HG02840 (cell line): ENCODE results near the gene ZSCAN30.

ENCODE experiments used
- ATAC-seq: cut with Tn5 transposase; IDR thresholded peaks from one replicate; pipeline ENCODE4 v1.9.1; 2021; ENCODE audit warnings: mild to moderate bottlenecking, moderate library complexity, moderate number of reproducible peaks; ENCODE audit not compliant: unreplicated experiment, low FRiP score

The ZSCAN30 gene

GRCh38 chr18:35283923-35284794 is 5.9 kb downstream of the ZSCAN30 start:
- no peak for ATAC-seq

- no peak for ATAC-seq
Observed at GRCh38 chr18:35282353-35282752, 7.7 kb downstream of the ZSCAN30 start.

GRCh38 chr18:35278969-35279368 is 11.1 kb downstream of the ZSCAN30 start:
- no peak for ATAC-seq

GRCh38 chr18:35278085-35278484 is 11.9 kb downstream of the ZSCAN30 start:
- ATAC-seq: no peak

GRCh38 chr18:35277633-35278032 is 12.4 kb downstream of the ZSCAN30 start:
- no peak for ATAC-seq

GRCh38 chr18:35276267-35276666 is 13.8 kb downstream of the ZSCAN30 start:
- ATAC-seq: no peak

GRCh38 chr18:35271656-35272055 is 18.4 kb downstream of the ZSCAN30 start:
- no peak for ATAC-seq

GRCh38 chr18:35268821-35269220 is 21.2 kb downstream of the ZSCAN30 start:
- no peak for ATAC-seq

GRCh38 chr18:35267809-35268208 is 22.2 kb downstream of the ZSCAN30 start:
- no peak for ATAC-seq

- peak; percentile 77 for ATAC-seq
Observed at GRCh38 chr18:35267161-35267651, 22.8 kb downstream of the ZSCAN30 start.

- no peak for ATAC-seq
Observed at GRCh38 chr18:35264409-35264808, 25.6 kb downstream of the ZSCAN30 start.

GRCh38 chr18:35256947-35257346 is 33.1 kb downstream of the ZSCAN30 start:
- no peak for ATAC-seq

- no peak for ATAC-seq
Observed at GRCh38 chr18:35253655-35254287, 36.3 kb downstream of the ZSCAN30 start.

GRCh38 chr18:35252466-35252865 is 37.6 kb downstream of the ZSCAN30 start:
- no peak for ATAC-seq

GRCh38 chr18:35248429-35248828 is 41.6 kb downstream of the ZSCAN30 start:
- ATAC-seq: no peak

GRCh38 chr18:35247412-35248249 is 42.4 kb downstream of the ZSCAN30 start:
- ATAC-seq: no peak

GRCh38 chr18:35246831-35247230 is 43.2 kb downstream of the ZSCAN30 start:
- ATAC-seq: no peak

- no peak for ATAC-seq
Observed at GRCh38 chr18:35245719-35246317, 44.2 kb downstream of the ZSCAN30 start.

- no peak for ATAC-seq
Observed at GRCh38 chr18:35244671-35245070, 45.4 kb downstream of the ZSCAN30 start.

GRCh38 chr18:35242426-35242825 is 47.6 kb downstream of the ZSCAN30 start:
- no peak for ATAC-seq
